PC-3 (cell line): ENCODE data around the gene CLIP3. TPM values are rescaled to one million over a fixed set of nuclear protein-coding genes. Genes with fewer than 3 reads are reported as not detected.

Experiments
- ATAC-seq: fragments of 200-7000 bp; cut with Tn5 transposase; 2 replicates; pipeline ENCODE4 v1.9.1; 2020; ENCODE audit warnings: mild to moderate bottlenecking, moderate library complexity
- BruUV-seq: library from RNA; stranded (reverse); fragments of 400-500 nt; replicated peaks from 2 replicates; lab custom pipeline; 2021; lab: Mats Ljungman, UMichigan
- CTCF ChIA-PET: fragments of 300-600 bp; sonication (Branson Sonifier 250); formaldehyde crosslinking; loops from one replicate; lab custom pipeline; 2022; ENCODE audit warnings: antibody characterized with exemption; lab: Charles Lee
- POLR2A ChIA-PET: fragments of 300-600 bp; sonication (Branson Sonifier 250); formaldehyde crosslinking; loops from one replicate; lab custom pipeline; 2022; ENCODE audit warnings: antibody characterized with exemption; ENCODE audit not compliant: unreplicated experiment; lab: Charles Lee
- DNase-seq: peaks from one replicate; pipeline ENCODE4 v3.0.0-alpha.2; 2015
- H2AFZ ChIP-seq: fragments of 300-600 bp; sonication (generic); 2 replicates; pipeline ENCODE4 v1.6.0; 2016; ENCODE audit warnings: antibody characterized with exemption, low read length
- H3F3A ChIP-seq: fragments of 300-600 bp; sonication (generic); one replicate; pipeline ENCODE4 v1.6.0; 2017; ENCODE audit warnings: antibody characterized with exemption, low read length, control low read depth, mild to moderate bottlenecking; ENCODE audit not compliant: unreplicated experiment
- H3K27ac ChIP-seq: fragments of 300-600 bp; sonication (generic); 2 replicates; pipeline ENCODE4 v1.5.1; 2016; ENCODE audit warnings: mild to moderate bottlenecking, low read length
- H3K27me3 ChIP-seq: fragments of 300-600 bp; sonication (generic); 2 replicates; pipeline ENCODE4 v1.6.1; 2016; ENCODE audit warnings: low read length, mixed read lengths
- H3K36me3 ChIP-seq: fragments of 300-600 bp; sonication (generic); 2 replicates; pipeline ENCODE4 v1.6.1; 2016; ENCODE audit warnings: low read depth, mixed run types, low read length, mixed read lengths
- H3K4me1 ChIP-seq: fragments of 300-600 bp; sonication (generic); 2 replicates; pipeline ENCODE4 v1.5.1; 2016; ENCODE audit warnings: low read length; ENCODE audit not compliant: insufficient read depth
- H3K4me2 ChIP-seq: fragments of 300-600 bp; sonication (generic); 2 replicates; pipeline ENCODE4 v1.6.0; 2016; ENCODE audit warnings: low read length
- H3K4me3 ChIP-seq: fragments of 300-600 bp; sonication (generic); 2 replicates; pipeline ENCODE4 v1.5.1; 2016; ENCODE audit warnings: mild to moderate bottlenecking, low read length, mixed read lengths
- H3K79me2 ChIP-seq: fragments of 300-600 bp; sonication (generic); 2 replicates; pipeline ENCODE4 v1.6.1; 2017; ENCODE audit warnings: low read length, mixed read lengths
- H3K9ac ChIP-seq: fragments of 300-600 bp; sonication (generic); 2 replicates; pipeline ENCODE4 v1.6.0; 2016; ENCODE audit warnings: mild to moderate bottlenecking, low read length
- H3K9me2 ChIP-seq: fragments of 300-600 bp; sonication (generic); replicated peaks from 2 replicates; pipeline ENCODE4 v1.6.1; 2016; ENCODE audit warnings: mixed run types, low read length, mixed read lengths
- H3K9me3 ChIP-seq: fragments of 300-600 bp; sonication (generic); 2 replicates; pipeline ENCODE4 v1.6.1; 2016; ENCODE audit warnings: low read length, mixed read lengths
- H4K20me1 ChIP-seq: fragments of 300-600 bp; sonication (generic); 2 replicates; pipeline ENCODE4 v1.6.1; 2016; ENCODE audit warnings: low read length, mixed read lengths
- EZH2 ChIP-seq: fragments of 300-600 bp; sonication (generic); IDR thresholded peaks from one replicate; pipeline ENCODE4 v1.6.1; 2017; ENCODE audit warnings: antibody characterized with exemption, mild to moderate bottlenecking, low read length; ENCODE audit not compliant: unreplicated experiment
- EZH2phosphoT487 ChIP-seq: fragments of 300-600 bp; sonication (generic); IDR thresholded peaks from 2 replicates; pipeline ENCODE4 v1.6.1; 2018; ENCODE audit warnings: mild to moderate bottlenecking, antibody characterized with exemption, low read length, borderline replicate concordance
- intact Hi-C: fragments of 100-400 bp; cut with micrococcal nuclease; formaldehyde crosslinking; loops from 2 replicates; pipeline ENCODE4 v1.9.0; 2023
- total RNA-seq: library from RNA; depleted of rRNA; stranded (reverse); fragments of >200 nt; gene quantifications from 2 replicates; pipeline ENCODE4 v1.2.3, GENCODE V29; 2014
- TF ChIP-seq, protein P1 (sequence below): fragments of 300-600 bp; sonication (generic); conservative IDR thresholded peaks from 2 replicates; pipeline ENCODE4 v1.5.1; 2017; ENCODE audit warnings: antibody characterized with exemption, low read depth, mild to moderate bottlenecking, low read length

The CLIP3 gene
- total RNA-seq, 1 experiment from 2014 or later: 0.07 TPM

DNA sequence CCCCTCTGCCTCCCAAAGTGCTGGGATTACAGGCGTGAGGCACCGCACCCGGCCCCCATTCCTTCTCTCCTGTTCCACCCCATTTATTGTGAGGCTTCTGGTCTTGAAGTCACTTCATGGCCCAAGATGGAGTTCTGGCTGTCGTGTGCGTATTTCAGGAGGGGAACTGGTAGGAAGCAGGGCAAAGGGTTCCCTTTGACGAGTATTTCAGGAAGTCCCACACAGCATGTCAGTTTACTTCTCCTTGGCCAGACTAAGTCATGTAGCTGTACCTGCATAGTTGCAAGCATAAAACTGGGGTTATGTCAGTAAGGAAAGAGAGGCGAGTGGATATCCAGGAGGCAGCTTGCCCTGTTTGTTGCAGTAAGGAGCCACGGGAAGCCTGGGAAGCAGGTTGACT lies 32.2 kb upstream of the CLIP3 start:
- Histone ChIP-seq H3K27ac (no peak overlapping the region), H3K9me2 (no peaks in the 10 kb centered on the region), H4K20me1 (no peaks in the 10 kb centered on the region), H3K36me3 (peaks cover 21% of the 10 kb centered on the region), H3K9me3 (no peaks in the 10 kb centered on the region), H3K9ac (no peak overlapping the region), H2AFZ (no peak overlapping the region), H3K4me3 (no peak overlapping the region), H3F3A (no peaks in the 10 kb centered on the region), H3K4me2 (no peak overlapping the region), H3K27me3 (no peaks in the 10 kb centered on the region), H3K4me1 (no peaks in the 10 kb centered on the region), H3K79me2 (no peaks in the 10 kb centered on the region)
- ChIA-PET CTCF (no interaction called here), POLR2A (no interaction called here)
- no peak for DNase-seq
- BruUV-seq: no TSS peak
- intact Hi-C loops: no loop called here
- no peak for ATAC-seq
- TF ChIP-seq, protein P1, sequence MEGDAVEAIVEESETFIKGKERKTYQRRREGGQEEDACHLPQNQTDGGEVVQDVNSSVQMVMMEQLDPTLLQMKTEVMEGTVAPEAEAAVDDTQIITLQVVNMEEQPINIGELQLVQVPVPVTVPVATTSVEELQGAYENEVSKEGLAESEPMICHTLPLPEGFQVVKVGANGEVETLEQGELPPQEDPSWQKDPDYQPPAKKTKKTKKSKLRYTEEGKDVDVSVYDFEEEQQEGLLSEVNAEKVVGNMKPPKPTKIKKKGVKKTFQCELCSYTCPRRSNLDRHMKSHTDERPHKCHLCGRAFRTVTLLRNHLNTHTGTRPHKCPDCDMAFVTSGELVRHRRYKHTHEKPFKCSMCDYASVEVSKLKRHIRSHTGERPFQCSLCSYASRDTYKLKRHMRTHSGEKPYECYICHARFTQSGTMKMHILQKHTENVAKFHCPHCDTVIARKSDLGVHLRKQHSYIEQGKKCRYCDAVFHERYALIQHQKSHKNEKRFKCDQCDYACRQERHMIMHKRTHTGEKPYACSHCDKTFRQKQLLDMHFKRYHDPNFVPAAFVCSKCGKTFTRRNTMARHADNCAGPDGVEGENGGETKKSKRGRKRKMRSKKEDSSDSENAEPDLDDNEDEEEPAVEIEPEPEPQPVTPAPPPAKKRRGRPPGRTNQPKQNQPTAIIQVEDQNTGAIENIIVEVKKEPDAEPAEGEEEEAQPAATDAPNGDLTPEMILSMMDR: no peak
- TF ChIP-seq EZH2 (no peak), EZH2phosphoT487 (no peak)

DNA sequence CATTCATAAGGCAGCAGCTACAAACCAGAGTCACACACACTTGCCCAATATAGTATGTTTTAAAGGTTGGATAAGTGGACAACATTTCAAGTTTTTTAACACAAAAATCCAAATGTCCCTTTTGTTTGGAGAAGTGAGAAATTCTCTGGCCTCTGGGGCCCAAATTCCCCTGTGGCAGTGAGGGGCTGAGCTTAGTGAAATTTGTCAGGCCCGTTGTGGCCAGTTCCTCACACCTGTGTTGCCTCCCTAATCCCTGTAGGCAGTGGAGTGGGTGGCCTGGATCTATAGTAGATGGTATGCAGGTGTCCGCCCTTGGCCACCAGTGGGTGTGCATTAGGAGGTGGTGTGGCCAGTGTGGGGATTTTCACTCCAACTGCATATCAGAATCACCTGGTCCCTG lies 28.7 kb upstream of the CLIP3 start:
- CTCF ChIA-PET: no interaction called here
- no peak for TF ChIP-seq EZH2phosphoT487
- TF ChIP-seq EZH2: no peak
- TF ChIP-seq, protein P1: no peak

DNA sequence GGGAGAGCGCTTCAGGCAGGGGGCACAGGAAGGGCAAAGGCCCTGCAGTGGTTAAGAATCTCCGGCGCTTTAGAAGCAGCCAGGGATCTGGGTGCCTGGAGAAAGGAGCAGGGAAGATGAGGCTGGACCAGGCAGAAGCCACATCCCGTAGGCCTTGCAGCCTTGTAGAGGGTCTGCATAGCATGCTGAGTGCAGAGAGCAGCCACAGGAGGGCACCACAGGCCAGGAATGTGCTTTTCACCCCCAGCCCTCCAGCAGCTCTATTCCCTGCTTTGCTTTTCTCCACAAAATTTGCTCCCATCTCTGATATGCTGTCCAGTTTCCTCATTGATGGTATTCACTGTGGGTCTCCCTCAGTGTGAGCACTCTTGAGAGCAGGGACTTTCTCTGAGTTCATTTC lies 27.8 kb upstream of the CLIP3 start:
- Histone ChIP-seq H2AFZ (no peak overlapping the region), H3F3A (no peaks in the 10 kb centered on the region), H4K20me1 (no peaks in the 10 kb centered on the region), H3K27ac (no peak overlapping the region), H3K9ac (no peak overlapping the region), H3K4me1 (peaks cover 6% of the 10 kb centered on the region), H3K79me2 (peaks cover 30% of the 10 kb centered on the region), H3K4me2 (no peak overlapping the region), H3K9me2 (no peaks in the 10 kb centered on the region), H3K36me3 (peaks cover 11% of the 10 kb centered on the region; the same call in 1 of the 2 replicates), H3K9me3 (no peaks in the 10 kb centered on the region), H3K4me3 (no peak overlapping the region), H3K27me3 (no peaks in the 10 kb centered on the region)
- BruUV-seq: no TSS peak
- DNase-seq (peak; percentile 42), ATAC-seq (peak; percentile 65)
- TF ChIP-seq EZH2: no peak
- TF ChIP-seq, protein P1: peak; percentile 60
- intact Hi-C loops: loop anchor here (2.0 kb wide), 1 partner anchor 52 kb away; no protein-coding TSS in a partner anchor
- CTCF ChIA-PET: no interaction called here
- POLR2A ChIA-PET: no interaction called here

More for the DNA sequence above, 28.7 kb upstream of the CLIP3 start:
- Histone ChIP-seq H3K9ac (no peak overlapping the region), H2AFZ (no peak overlapping the region), H3K9me2 (no peaks in the 10 kb centered on the region), H3K9me3 (no peaks in the 10 kb centered on the region), H3K4me1 (peaks cover 3% of the 10 kb centered on the region), H3K36me3 (peaks cover 17% of the 10 kb centered on the region), H3K4me3 (no peak overlapping the region), H3F3A (no peaks in the 10 kb centered on the region), H3K4me2 (no peak overlapping the region), H3K27me3 (no peaks in the 10 kb centered on the region), H3K79me2 (peaks cover 22% of the 10 kb centered on the region), H4K20me1 (no peaks in the 10 kb centered on the region), H3K27ac (no peak overlapping the region)
- ATAC-seq (no peak), DNase-seq (no peak)
- POLR2A ChIA-PET: no interaction called here
- intact Hi-C loops: loop anchor here (2.0 kb wide), 1 partner anchor 51 kb away; no protein-coding TSS in a partner anchor
- BruUV-seq: no TSS peak
